GM21619 (cell line): ENCODE measurements around the gene MYO7B.
A peak's percentile ranks its signal among the peaks of the same experiment; 100 is the strongest.
"Not testable (repeated sequence)": the region's sequence is repeated elsewhere in the genome, so short reads cannot be mapped to it uniquely, and the experiment has no call there.

ENCODE experiments used
- ATAC-seq: cut with Tn5 transposase; IDR thresholded peaks from one replicate; pipeline ENCODE4 v1.9.1; 2021; ENCODE audit not compliant: unreplicated experiment

MYO7B gene

GRCh38 chr2:127523269-127523939 lies 12.1 kb upstream of the MYO7B start:
- ATAC-seq, result no peak

DNA sequence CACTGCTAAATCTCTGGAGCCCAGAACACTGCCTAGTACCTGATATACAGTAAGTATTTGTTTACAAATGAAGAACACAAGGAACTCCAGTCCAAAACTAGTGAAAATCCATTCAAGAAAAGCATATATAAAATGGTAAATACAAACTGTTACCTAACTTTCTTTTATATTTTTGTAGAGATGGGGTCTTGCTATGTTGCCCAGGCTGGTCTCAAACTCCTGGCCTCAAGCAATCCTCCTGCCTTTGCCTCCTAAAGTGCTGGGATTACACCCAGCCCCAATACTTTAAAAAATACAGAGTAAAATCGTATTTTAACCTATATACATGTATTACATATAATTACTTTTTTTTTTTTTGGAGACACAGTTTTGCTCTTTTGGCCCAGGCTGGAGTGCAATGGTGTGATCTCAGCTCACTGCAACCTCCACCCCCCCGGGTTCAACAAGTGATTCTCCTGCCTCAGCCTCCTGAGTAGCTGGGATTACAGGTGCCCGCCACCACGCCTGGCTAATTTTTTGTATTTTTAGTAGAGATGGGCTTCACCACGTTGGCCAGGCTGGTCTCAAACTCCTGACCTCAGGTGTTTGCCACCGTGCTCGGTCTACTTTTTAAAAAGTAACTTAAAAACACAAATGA lies 11.2 kb upstream of the MYO7B start:
- not testable (repeated sequence) for ATAC-seq

- ATAC-seq, result no peak
These were observed 9.8 kb upstream of the MYO7B start for GRCh38 chr2:127525691-127526131.

- peak; percentile 84 for ATAC-seq
These were observed 9.1 kb upstream of the MYO7B start, which contains the start of gene IWS1 for GRCh38 chr2:127526132-127527000. IWS1 (minus strand) TSS chr2:127526489; CDS start chr2:127526208, 281 bp downstream.

DNA sequence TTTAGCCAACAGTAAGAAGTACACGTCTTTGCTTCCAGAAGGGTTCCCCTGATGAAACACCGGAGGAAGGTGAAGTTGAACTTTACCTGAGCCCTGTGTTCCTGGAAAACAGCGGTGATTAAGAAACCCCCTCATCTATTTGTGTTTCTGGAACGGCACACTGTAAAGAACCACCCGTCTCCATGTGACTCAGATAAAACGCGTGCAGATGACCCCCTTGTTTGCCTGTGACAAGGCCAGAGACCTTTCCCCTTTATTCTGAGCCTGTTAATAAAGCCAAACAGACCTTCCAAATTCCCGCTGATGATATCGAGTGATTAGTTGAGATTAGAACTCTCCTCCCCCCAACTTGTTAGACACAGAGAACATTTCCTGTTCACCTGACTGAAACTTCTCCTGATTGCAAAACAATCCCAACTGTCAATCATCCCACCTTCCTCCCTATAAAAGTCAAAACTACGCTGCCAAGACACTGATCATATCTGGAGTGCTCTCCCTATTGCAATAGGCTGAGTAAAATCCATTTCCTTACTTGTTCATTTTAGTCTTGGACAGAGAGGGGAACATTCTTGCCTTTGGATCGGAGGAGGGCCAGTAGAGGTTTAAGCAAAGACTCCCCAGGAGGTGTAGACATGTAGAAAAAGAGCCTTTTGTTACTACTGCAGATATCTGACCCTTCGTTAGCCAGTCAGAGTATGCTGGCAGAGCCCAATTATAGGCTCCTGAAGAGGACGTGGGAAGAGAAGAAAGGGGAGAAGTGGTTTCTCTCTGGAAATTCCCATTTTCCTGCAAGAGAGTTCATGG lies 8.3 kb upstream of the MYO7B start:
- peak; percentile 7 for ATAC-seq

DNA sequence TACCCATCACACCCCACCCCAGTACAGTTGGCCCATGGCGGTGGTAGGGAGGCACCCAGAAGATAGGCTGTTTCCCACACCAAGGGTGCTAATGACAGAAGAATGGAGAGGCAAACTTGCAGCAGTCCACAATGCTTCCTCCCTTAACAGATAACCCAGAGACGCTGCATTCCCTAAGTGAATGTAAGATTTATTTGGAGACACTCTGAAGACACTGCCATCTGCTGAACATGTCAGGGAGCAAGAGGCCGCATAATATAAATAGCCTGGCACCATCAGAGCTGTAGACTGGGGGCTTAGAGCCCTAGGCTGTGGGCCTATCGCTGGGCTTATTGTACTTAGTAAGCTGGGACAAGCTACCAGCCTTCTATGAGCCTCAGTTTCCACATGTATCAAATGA lies 7.0 kb upstream of the MYO7B start:
- no peak for ATAC-seq

GRCh38 chr2:127529416-127529815 lies 6.1 kb upstream of the MYO7B start:
- not testable (repeated sequence) for ATAC-seq

- no peak for ATAC-seq
These were observed 5.0 kb upstream of the MYO7B start for GRCh38 chr2:127530245-127531140.

GRCh38 chr2:127531221-127531648 lies 4.2 kb upstream of the MYO7B start:
- no peak for ATAC-seq

DNA sequence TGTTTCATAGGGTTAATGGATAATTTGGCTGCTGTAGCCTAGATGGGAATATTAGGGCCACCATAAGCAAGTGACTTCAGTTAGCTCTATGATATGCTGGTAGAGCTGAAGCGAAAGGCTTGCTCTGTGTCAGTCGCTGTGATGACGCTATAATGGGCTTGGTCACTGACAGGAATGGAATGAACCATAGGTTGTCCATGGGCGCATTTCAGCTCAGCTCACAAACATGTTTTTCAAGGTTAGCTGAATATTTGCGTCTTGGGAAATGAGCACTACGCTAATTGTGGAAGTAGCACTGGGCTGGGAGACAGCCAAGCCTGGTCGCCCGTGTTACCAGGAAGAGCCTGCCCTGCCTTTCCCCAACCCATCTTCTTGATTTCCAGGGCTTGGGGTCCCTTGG lies 3.2 kb upstream of the MYO7B start:
- no peak for ATAC-seq

- ATAC-seq, result no peak
These were observed 435 bp downstream of the MYO7B start for GRCh38 chr2:127535918-127536317.

GRCh38 chr2:127536707-127537541 lies 1.4 kb downstream of the MYO7B start:
- ATAC-seq, result no peak

GRCh38 chr2:127537644-127538043 lies 2.2 kb downstream of the MYO7B start:
- ATAC-seq, result no peak

- ATAC-seq, result no peak
These were observed 6.3 kb downstream of the MYO7B start for GRCh38 chr2:127541809-127542208.

DNA sequence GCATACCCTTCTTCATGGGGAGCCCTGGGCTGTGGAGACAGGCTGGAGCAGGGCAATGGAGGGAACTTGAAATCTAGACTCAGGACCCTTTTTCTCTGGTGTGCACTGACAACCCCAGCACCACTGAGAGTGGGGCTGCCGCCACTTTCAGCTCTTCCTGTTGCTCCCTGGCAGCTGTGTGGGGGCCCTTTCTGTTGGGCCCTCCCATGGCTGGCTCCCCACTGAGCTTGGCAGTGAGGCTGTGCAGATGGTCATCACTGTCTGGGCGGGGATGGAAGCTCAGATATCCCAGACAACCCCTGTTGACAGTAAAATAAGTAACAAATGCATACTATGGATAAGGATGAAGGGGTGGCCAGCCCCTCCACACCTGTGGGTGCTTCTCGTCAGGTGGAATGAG lies 6.7 kb downstream of the MYO7B start:
- ATAC-seq, result no peak

DNA sequence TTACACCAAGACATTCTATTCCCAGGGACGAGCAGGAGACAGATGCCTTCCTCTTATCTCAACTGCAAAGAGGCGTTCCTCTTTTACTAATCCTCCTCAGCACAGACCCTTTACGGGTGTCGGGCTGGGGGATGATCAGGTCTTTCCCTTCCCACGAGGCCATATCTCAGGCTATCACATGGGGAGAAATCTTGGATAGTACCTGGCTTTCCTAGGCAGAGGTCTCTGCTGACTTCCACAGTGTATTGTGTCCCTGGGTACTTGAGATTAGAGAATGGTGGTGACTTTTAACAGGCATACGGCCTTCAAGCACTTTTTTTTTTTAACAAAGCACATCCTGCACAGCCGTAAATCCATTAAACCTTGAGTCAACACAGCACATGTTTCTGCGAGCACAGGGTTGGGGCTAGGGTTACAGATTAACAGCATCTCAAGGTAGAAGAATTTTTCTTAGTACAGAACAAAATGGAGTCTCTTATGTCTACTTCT lies 7.6 kb downstream of the MYO7B start:
- not testable (repeated sequence) for ATAC-seq

DNA sequence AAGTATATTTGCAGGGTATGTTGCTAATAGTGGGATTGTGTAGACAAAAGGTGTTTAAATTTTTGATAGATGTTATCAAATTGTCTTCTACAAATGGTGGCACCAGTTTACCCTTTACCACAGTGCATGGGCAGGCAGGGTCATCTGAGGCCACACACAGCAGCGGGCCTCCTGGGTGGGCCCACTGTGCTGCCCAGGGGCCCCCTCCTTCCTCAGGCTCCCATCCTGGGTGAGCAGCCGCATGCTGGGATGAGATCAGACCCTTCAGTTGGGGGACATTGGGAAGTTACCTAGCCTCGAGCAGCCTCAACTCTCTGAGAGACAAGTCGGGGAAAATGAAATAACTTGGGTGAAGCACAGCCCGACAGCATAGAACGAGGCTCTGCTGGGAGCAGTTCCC lies 9.7 kb downstream of the MYO7B start:
- ATAC-seq, result no peak

GRCh38 chr2:127545796-127546195 lies 10.3 kb downstream of the MYO7B start:
- ATAC-seq, result no peak

DNA sequence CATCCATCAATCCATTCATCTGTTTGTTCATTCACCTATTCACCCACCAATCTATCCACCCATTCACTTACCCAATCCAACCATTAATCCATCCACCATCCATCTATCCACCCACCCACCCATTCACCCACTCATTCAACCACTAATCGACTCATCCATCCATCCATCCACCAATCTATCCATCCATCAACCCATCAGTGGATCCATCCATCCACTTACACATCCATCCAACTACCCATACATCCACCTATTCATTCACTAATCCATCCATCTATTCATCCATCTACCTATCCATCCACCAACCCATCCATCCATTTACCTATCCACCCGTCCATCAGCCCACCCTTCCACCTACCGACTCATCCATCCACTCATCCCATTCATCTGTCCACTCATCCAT lies 11.3 kb downstream of the MYO7B start:
- ATAC-seq, result no peak
